RCC 7860 (cell line): Measurements from ENCODE around the gene DNM2.
A peak's percentile ranks its signal among the peaks of the same experiment; 100 is the strongest.

Source experiments
- DNase-seq: peaks from one replicate; pipeline ENCODE4 v3.0.0-alpha.2; 2015; ENCODE audit warnings: low spot score
- FAIRE-seq: peaks from 2 replicates; lab custom pipeline; 2012; peaks lifted over from hg19 to GRCh38; lab: Jason Lieb, UNC

The DNM2 gene

DNA sequence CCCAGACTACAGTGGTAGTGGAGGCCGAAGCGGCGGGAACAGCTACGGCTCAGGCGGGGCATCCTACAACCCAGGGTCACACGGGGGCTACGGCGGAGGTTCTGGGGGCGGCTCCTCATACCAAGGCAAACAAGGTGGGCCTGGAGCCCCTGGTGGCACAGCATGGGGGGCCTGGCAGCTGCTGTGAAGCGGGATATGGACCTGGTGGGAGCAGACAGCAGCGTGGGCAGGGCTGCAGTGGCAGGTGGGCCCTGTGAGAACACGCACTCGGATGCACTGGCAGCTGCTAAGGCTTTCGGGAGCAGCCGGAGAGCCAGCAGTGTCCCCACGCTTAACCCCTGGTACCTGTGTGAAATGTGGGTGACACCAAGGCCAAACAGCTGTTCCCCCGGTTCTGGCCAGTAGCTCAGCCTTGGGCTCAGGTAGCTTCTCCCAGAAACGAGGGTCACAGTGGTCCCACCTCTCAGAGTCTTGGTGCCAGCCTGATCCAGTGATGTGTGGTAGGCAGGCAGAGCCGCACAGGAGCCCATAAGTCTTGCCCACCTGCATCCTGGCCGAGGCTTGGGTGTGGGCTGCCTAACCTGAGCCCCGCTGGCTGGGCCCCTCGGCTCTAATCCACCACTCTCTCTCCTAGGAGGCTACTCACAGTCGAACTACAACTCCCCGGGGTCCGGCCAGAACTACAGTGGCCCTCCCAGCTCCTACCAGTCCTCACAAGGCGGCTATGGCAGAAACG, 29.2 kb upstream of the DNM2 start:
- FAIRE-seq (no peak), DNase-seq (no peak)

DNA sequence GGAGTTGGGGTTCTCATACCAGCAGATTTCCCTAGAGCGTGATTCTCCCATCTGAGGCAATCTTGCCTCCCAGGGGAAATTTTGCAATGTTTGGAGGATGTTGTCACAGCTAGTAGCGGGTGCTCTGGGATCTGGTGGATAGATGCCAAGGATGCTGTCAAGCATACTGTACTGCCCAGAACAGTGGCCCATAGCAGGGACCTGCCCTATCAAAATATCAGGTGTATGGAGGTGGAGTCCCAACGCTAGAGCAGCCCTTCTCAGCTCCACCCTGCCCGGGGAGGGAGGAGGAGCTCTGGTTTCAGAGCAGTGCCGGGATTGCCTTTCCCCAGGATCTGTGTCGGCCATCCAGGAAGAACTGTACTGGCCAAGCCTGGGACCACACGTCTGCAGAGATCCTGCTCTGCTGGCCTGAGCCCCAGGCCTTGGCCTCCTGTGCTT, 27.5 kb upstream of the DNM2 start:
- FAIRE-seq (no peak), DNase-seq (no peak)

DNA sequence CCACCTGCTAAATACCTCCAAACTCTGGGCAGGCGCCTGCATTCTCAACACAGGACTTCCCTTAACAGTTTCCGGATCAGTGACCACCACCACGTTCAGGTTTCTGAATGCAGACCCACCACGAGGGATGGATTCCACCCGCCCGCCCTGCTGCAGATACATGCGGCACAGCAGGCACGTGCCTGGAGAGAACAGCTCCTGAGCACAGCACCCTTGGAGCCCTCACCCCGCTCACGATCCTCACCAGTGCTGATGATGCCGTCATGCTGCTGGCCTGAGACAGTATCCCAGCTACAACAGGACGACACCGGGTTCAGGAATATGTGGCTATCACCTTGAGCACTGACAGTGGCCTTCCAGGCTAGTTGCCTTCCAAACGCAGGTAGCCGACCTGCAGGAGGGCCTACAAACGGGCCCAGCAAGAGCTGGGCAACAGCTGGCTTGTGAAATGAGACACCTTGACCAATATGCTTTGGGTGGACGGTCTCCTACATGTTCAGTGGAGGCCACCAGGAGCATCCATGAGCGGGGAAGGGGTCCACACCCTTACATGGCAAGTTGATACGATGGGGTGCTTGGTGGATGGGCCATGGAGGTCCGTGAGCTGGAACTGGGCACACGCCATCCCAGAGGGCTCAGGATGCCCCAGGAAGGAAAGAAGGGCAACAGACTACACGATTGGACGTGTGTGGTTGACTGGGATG, 26.5 kb upstream of the DNM2 start:
- FAIRE-seq (no peak), DNase-seq (no peak)

DNA sequence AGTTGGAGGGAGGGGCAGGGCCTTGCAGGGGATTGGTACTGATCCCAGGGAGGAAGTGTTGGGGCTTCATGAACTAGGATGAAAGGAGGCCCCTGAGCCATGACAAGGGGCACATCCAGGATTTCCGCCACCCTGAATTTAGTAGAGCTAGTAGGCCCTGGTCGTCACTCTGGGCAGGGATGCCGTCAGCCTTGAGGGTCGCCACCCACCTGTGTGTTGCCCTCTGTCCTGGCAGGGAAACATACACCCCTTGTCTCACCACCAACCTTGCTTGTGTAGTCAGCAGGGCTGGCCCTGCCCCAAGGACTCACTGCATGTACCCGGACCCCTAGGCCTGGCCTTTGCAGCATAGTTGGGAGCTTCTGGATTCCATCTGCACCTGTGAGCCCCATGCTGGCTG, 26.0 kb upstream of the DNM2 start:
- no peak for FAIRE-seq

DNA sequence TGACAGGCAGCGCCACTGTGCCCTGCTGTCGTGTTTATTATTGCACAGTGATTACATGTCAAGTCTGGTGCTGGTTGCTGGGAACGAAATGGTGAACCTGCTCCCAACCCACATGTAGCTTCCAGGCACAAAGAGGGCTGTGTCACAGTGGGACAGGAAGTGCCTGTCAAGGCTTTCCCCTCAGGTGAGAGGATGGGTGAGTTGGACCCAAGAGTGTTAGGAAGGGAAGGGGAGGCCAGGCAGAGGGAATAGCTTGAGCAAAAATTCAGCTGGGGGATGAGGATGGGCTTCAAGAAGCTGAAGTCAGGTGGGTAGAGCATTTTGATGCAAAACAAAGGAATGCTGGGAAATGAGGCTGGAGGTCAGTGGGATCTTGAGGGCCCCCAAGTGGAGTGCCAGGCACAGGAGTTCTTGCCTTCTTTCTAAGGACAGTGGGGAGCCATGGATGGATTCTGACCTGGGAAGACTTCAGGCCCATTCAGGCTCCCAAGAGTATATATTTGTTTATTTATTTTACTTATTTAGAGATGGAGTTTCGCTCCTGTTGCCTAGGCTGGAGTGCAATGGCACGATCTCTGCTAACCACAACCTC, 25.1 kb upstream of the DNM2 start:
- DNase-seq (no peak), FAIRE-seq (no peak)

More for the DNA sequence above, 26.0 kb upstream of the DNM2 start:
- no peak for DNase-seq

DNA sequence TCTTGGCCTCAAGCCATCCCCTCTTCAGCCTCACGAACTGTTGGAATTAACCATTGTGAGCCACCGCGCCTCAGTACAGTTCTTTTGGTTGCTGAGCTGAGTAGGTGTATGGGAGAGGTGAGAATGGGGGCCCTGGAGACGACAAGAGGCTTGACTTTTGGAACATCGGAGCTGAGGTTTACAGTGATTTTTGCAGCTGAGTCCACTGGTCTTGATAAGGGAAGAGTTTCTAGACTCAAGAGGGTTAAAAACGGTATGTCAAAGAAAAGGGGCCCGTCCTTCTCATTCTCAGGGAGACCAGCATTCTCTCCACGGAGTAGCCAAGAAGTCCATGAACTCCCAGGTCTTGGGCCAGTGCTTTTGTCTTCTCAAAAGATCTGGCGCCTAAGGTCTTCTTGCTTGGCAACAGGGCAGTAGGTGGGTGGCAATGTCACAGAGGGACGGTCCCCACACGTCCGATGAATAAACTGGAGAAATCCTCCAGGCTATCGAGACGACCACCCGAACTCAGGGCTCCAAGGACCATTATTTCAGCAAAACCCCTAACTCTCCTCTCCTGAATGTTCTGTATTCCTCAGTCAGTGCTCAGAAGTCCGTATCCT, 23.1 kb upstream of the DNM2 start:
- FAIRE-seq (no peak), DNase-seq (no peak)

DNA sequence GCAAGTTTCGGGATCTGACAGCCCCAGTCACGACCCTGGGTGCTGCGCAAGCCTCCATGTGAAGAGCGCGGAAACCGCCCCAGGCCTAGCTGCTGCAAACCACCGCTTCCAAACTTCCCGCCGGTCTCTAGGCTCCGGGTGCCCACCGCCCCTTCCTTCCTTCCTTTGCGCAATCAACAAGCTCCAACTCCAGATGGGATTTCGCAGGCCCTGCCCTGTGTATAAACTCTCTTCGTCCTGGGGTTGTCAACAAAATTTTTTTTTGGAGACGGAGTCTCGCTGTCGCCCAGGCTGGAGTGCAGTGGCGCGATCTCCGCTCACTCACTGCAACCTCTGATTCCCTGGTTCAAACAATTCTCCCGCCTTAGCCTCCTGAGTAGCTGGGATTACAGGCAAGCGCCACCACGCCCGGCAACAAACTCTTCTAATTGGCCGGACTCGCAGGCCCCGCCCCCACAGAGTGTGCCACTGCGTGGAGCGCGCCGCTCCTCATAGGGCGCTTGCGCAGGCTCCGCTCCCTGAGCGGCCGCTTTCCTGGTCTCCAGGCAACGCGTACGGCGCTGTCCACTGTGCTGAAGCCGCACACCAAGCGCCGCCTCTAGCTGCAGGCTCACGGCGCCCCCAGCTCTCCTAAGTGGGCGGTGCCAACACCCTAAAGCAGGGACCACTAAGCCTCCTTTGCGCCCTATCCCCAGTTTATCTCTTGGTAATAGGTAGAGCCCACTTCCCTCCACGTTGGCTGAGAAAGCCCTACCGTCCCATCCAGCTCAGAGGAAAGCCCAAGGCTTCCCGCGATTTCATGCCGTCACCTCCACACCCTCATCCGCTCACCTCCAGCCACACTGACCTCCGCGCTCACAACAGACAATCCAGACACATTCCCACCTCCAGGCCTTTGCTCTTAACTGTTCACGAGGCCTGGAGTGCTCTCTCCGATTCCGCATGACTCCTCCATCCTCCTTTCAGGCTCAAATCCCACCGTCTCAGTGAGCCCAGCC, 22.2 kb upstream of the DNM2 start:
- DNase-seq (no peak), FAIRE-seq (no peak)

DNA sequence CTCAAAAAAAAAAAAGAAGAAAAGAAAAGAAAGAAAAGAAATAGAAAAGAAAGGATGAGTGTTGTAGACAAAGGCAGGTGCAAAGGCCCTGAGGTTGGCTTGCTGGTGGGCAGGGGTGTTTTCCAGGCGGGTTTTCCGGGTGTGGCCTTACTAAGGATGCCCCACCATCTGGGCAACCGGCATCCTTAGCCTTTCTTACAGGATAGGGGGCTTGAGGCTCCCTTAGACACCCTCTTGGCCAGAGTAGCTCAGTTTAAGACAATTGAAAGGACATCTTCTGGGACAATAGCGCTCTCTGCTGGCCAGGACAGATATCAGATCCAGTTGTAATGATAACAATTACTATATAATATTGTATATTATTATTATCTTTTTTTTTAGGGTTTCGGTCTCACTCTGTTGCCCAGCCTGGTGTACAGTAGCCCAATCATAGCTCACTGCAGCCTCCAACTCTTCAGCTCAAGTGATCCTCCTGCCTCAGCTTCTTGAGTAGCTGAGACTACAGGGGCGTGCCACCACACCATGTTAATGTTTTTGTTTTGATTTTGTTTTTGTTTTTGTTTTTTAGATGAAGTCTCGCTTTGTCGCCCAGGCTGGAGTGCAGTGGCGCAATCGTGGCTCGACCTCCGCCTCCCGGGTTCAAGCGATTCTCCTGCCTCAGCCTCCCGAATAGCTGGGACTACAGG, 18.1 kb upstream of the DNM2 start:
- DNase-seq, result peak; percentile 49

DNA sequence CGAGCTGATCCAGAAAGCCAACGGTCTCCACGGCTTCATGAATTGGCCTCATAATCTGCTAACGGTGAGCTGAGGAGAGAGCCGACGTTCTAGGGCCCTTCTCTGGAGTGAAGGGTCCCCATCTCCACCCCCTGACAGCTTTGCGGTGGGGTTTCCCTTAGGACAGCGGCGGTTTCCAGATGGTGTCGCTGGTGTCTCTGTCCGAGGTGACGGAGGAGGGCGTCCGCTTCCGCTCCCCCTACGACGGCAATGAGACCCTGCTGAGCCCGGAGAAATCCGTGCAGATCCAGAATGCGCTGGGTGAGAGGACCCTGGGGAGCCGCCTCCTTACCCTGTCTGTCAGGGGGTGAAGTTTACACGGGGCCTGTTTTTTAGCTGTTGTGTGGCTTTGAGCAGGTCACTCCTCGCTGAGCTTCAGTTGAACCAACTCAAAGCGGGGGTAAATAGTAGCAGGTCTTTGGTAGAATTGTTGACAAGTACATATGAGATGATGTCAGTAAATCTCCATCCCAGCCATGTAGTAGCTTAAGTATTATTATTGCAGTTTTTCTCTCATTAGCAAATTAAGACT, 15.8 kb upstream of the DNM2 start:
- FAIRE-seq, result no peak
- DNase-seq, result no peak

More for the DNA sequence above, 18.1 kb upstream of the DNM2 start:
- no peak for FAIRE-seq

DNA sequence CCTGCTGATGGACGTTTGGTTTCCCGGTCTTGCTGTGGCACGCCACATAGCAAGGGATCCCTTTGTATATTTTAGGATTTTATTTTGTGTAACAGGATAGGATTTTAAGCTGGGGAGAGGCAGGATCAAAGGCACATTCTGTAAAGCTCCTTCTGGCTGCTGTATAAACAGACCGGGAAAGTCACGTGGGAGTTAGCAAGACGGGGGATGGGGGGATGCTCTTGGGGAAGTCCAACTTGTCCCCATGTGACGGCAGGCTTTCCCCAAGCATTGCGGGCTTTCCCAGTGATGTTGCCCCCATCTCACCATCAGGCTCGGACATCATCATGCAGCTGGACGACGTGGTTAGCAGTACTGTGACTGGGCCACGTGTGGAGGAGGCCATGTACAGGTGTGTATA, 10.9 kb upstream of the DNM2 start:
- DNase-seq, result no peak
- FAIRE-seq, result no peak

DNA sequence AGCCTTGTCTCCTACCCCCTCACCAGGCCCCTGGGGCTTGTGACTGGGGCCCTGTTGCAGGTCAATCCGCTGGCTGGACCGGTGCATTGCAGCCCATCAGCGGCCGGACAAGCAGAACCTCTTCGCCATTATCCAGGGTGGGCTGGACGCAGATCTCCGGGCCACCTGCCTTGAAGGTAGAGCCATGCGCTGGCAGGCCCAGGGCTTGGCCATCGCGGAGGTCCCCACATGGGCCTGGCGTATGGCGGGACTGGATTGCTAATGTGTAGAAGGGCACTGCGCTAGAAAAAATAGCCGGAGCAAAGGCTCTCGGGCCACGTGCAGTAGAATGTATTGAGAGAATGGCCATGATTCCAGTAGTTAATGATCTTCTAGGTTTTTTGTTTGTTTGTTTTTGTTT, 10.4 kb upstream of the DNM2 start:
- DNase-seq (no peak), FAIRE-seq (no peak)

DNA sequence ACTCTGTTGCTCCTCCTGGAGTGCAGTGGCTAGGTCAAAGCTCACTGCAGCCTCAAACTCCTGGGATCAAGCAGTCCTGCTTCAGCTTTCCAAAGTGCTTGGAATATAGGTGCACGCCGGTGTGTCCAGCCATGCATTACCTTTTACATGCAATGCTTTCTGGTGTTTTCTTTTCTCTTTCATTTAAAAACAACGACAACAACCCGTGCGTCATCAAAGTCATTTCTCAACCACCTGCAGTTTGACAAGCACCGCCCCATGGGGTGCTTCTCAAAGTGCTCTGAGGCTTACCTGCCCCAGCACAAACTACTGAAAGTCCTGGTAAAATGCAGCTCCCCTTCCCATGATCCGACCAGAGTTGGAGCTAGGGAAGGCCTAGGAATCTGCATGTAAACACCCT, 9.6 kb upstream of the DNM2 start:
- DNase-seq (no peak), FAIRE-seq (no peak)

DNA sequence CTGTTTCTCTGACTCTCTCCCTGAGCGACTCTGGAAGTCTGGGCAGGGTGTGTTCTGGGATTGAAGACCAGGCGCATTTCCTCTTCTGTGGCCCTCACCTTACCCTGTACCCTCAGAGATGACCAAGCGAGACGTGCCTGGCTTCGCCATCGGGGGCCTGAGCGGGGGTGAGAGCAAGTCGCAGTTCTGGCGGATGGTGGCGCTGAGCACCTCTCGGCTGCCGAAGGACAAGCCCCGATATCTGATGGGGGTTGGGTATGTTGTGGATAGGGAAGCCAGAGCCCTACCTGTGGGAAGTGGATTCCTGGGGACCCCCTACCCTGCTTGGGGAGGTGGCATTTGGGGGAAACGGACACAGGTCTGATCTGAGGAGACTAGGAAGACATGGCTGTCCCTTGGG, 5.8 kb upstream of the DNM2 start:
- FAIRE-seq, result no peak

DNA sequence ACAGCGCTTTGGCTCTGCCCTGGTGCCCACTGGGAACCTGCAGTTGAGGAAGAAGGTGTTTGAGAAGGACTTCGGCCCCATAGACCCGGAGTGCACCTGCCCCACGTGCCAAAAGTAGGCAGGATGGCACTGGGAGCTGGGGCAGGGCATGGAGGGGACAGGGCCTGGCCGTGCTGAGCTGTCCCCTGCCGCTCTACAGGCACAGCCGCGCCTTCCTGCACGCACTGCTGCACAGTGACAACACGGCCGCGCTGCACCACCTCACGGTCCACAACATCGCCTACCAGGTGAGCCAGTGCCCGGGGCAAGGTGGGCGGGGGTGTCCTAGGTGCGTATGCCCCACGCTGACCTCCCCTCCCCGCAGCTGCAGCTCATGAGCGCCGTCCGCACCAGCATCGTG, 5.1 kb upstream of the DNM2 start:
- FAIRE-seq (no peak), DNase-seq (no peak)

More for the DNA sequence above, 5.8 kb upstream of the DNM2 start:
- no peak for DNase-seq

DNA sequence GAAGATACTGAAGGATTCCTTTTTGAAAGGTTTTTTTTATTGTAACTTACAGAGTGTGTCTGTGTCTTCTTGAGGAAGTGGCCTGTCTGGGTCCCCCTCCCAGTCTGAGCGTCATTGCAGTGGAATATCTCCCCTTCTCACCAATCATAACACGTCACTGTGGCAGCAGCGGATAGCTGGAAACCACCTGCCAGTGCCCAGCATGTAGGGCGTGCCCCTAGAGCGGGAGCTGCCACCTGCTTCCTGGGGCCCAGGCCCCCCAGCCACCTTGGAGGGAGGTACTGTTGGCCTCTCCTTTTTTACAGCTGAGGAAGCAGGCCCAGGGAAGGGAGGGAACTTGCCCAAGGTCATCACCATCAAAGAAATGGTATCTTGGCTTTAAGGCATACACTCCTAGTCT, 4.6 kb upstream of the DNM2 start:
- FAIRE-seq (no peak), DNase-seq (no peak)

DNA sequence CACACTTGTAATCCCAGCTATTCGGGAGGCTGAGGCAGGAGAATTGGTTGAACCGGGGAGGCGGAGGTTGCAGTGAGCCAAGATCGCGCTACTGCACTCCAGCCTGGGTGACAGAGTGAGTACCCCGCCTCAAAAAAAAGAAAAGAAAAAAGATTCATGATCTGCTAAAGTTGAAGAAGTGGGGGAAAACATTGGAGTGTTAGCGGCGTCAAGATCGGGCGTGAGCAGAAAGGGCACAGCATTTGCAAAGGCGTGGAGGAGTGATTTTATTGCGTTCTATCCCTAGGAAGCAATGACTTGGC, 874 bp upstream of the DNM2 start:
- no peak for FAIRE-seq

DNA sequence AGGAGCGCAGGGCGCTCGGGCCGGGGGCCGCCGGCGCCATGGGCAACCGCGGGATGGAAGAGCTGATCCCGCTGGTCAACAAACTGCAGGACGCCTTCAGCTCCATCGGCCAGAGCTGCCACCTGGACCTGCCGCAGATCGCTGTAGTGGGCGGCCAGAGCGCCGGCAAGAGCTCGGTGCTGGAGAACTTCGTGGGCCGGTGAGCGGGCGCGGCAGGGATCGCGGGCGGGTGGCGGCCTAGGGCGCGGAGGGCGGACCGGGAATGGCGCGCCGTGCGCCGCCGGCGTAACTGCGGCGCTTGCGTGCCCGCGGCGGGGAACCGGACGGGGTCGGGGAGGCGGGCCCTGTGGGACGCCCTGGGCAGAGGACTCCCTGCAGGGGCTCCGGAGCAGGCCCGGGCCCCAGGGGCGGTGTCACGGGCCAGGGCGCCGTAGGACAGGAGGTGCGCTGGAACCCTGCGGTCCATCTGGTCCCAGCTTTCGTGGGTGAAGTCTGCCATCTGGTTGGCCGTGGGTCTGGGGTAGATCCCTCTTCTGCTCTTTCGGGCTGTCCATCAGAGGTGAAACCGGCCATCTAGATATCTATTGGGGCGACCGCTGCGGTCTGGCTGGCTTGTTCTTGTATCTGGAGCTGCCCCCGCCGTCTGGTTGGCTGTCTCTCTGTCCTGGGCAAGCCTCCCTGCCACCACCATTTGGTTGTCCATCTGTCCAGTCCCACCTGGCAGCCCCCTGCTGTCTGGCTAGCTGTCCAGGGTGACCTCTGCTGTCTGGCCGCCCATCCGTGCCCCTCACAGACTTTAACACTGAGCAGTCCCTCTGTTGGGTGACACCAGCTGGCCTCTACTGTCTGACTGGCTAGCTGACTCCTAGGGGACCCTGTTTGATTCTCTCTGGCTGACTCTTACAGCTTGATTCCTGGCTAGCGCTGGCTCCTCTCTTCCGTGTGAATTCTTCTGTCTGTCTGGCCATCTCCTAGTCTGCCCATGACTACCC, 622 bp downstream of the DNM2 start:
- FAIRE-seq (no peak), DNase-seq (no peak)

More for the DNA sequence above, 874 bp upstream of the DNM2 start:
- no peak for DNase-seq

DNA sequence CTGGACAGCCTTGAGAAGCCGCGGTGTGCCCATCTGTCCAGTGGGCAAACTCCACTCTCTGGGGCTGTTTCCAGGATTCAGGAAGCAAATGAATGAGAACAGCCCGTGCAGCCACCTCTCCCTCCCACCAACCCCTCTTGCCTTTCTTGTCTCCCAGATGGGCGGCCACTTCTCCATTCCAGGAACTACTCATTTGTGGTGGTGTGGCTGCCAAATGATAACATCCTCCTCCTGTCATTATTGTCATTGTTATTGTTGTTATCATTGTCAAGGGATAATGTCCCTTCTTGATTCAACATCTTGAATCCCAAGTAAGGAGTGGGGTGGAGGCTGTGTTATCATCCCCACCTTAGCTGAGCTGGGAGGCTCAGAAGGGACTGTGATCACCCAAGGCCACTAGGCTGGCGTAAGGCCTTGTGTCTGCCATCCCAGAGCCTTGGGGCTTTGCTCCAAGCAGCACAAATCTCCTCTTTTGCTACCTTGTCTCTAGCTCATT, 1.6 kb downstream of the DNM2 start:
- FAIRE-seq, result no peak
- no peak for DNase-seq
